H1 (cell line): ENCODE data around the gene HTR2B. TPM values are rescaled to one million over a fixed set of nuclear protein-coding genes. Genes with fewer than 3 reads are reported as not detected.

ENCODE experiments used
- BCL11A ChIP-seq, 2 experiments: IDR thresholded peaks; one replicate each; pipeline ENCODE4 v1.6.1; 2011; ENCODE audit warnings: low read depth in 2 of 2, low read length in 2 of 2, mild to moderate bottlenecking in 2 of 2
- JUND ChIP-seq: IDR thresholded peaks from 2 replicates; pipeline ENCODE4 v1.6.1; 2011; ENCODE audit warnings: mild to moderate bottlenecking, improper control_type of control experiment, low read length
- NANOG ChIP-seq: IDR thresholded peaks from 2 replicates; pipeline ENCODE4 v1.6.1; 2011; ENCODE audit warnings: low read length, low read depth, mild to moderate bottlenecking, inconsistent platforms; ENCODE audit not compliant: insufficient read depth, poor library complexity, severe bottlenecking
- POLR2AphosphoS5 ChIP-seq: IDR thresholded peaks from 2 replicates; pipeline ENCODE4 v1.6.1; 2011; ENCODE audit warnings: low read depth, low read length
- RNF2 ChIP-seq: fragments of 200-900, 300-1000 bp; sonication (generic); IDR thresholded peaks from 2 replicates; pipeline ENCODE4 v1.7.1; 2016; ENCODE audit warnings: borderline replicate concordance, low read depth, mild to moderate bottlenecking, antibody characterized with exemption, low read length; ENCODE audit not compliant: poor library complexity, severe bottlenecking; ENCODE audit errors: missing control alignments
- TEAD4 ChIP-seq: IDR thresholded peaks from 2 replicates; pipeline ENCODE4 v1.6.1; 2012; ENCODE audit warnings: low read depth, low read length, inconsistent platforms, mixed read lengths
- polyA plus RNA-seq, 7 experiments: library from polyadenylated mRNA; depleted of rRNA in 3 of 7; stranded (reverse) in 5 of 7; unstranded in 2 of 7; fragments of >200 nt in 5 of 7; fragments of 200-250 nt in 2 of 7; gene quantifications; 1 replicate in 5 of 7; 2 replicates in 1 of 7; 4 replicates in 1 of 7; pipeline versions ENCODE4 v1.2.1 to v1.2.3, GENCODE V29; 2011 to 2013; ENCODE audit warnings: missing spikeins in 2 of 7, mixed read lengths in 2 of 7
- total RNA-seq: library from RNA; stranded (reverse); fragmentation: NEBNext Ultra II Directional; extraction: Animal tissue kit (Norgen Biotek cat#: 25700); gene quantifications from 2 replicates; pipeline ENCODE4 v1.2.1, GENCODE V29; 2021
- TF ChIP-seq, protein P1 (sequence below): fragments of 300-600 bp; sonication (generic); IDR thresholded peaks from 2 replicates; pipeline ENCODE4 v1.7.1; 2012; ENCODE audit warnings: low read length, moderate library complexity, mild to moderate bottlenecking, inconsistent platforms; ENCODE audit not compliant: insufficient replicate concordance

Gene HTR2B
- total and polyA plus RNA-seq, 2 of the 8 experiments (the other 6 are each of a cell fraction or from before 2014, with no cell fraction given): not detected

DNA sequence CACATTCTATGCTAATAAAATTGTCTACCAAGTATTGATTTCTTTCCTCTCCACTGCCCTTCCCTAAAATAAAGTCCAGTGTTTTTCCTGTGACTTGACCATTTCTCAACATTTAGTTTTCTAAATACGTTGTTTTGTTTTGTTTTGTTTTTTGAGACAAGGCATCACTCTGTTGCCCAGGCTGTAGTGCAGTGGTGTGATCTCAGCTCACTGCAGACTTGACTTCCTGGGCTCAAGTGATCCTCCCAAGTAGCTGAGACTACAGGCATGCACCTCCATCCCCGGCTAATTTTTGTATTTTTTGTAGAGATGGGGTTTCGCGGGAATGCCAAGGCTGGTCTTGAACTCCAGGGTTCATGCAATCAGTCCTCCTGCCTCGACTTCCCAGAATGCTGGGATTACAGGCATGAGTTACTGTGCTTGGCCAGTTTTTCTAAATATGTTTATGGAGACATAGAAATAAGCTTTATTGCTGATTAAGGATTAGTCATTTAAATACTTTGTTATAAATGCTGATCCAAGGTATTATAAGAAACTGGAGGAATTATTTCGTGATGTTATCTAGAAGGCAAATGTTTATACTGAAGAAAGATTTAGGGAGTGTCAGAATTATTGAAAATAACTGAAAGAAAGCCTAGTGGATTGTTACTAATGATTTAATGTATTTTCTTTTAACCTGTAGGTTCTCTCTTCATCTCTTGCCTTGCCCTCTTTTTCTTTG is 5.7 kb upstream of the HTR2B start (continued):
- TF ChIP-seq, protein P1, sequence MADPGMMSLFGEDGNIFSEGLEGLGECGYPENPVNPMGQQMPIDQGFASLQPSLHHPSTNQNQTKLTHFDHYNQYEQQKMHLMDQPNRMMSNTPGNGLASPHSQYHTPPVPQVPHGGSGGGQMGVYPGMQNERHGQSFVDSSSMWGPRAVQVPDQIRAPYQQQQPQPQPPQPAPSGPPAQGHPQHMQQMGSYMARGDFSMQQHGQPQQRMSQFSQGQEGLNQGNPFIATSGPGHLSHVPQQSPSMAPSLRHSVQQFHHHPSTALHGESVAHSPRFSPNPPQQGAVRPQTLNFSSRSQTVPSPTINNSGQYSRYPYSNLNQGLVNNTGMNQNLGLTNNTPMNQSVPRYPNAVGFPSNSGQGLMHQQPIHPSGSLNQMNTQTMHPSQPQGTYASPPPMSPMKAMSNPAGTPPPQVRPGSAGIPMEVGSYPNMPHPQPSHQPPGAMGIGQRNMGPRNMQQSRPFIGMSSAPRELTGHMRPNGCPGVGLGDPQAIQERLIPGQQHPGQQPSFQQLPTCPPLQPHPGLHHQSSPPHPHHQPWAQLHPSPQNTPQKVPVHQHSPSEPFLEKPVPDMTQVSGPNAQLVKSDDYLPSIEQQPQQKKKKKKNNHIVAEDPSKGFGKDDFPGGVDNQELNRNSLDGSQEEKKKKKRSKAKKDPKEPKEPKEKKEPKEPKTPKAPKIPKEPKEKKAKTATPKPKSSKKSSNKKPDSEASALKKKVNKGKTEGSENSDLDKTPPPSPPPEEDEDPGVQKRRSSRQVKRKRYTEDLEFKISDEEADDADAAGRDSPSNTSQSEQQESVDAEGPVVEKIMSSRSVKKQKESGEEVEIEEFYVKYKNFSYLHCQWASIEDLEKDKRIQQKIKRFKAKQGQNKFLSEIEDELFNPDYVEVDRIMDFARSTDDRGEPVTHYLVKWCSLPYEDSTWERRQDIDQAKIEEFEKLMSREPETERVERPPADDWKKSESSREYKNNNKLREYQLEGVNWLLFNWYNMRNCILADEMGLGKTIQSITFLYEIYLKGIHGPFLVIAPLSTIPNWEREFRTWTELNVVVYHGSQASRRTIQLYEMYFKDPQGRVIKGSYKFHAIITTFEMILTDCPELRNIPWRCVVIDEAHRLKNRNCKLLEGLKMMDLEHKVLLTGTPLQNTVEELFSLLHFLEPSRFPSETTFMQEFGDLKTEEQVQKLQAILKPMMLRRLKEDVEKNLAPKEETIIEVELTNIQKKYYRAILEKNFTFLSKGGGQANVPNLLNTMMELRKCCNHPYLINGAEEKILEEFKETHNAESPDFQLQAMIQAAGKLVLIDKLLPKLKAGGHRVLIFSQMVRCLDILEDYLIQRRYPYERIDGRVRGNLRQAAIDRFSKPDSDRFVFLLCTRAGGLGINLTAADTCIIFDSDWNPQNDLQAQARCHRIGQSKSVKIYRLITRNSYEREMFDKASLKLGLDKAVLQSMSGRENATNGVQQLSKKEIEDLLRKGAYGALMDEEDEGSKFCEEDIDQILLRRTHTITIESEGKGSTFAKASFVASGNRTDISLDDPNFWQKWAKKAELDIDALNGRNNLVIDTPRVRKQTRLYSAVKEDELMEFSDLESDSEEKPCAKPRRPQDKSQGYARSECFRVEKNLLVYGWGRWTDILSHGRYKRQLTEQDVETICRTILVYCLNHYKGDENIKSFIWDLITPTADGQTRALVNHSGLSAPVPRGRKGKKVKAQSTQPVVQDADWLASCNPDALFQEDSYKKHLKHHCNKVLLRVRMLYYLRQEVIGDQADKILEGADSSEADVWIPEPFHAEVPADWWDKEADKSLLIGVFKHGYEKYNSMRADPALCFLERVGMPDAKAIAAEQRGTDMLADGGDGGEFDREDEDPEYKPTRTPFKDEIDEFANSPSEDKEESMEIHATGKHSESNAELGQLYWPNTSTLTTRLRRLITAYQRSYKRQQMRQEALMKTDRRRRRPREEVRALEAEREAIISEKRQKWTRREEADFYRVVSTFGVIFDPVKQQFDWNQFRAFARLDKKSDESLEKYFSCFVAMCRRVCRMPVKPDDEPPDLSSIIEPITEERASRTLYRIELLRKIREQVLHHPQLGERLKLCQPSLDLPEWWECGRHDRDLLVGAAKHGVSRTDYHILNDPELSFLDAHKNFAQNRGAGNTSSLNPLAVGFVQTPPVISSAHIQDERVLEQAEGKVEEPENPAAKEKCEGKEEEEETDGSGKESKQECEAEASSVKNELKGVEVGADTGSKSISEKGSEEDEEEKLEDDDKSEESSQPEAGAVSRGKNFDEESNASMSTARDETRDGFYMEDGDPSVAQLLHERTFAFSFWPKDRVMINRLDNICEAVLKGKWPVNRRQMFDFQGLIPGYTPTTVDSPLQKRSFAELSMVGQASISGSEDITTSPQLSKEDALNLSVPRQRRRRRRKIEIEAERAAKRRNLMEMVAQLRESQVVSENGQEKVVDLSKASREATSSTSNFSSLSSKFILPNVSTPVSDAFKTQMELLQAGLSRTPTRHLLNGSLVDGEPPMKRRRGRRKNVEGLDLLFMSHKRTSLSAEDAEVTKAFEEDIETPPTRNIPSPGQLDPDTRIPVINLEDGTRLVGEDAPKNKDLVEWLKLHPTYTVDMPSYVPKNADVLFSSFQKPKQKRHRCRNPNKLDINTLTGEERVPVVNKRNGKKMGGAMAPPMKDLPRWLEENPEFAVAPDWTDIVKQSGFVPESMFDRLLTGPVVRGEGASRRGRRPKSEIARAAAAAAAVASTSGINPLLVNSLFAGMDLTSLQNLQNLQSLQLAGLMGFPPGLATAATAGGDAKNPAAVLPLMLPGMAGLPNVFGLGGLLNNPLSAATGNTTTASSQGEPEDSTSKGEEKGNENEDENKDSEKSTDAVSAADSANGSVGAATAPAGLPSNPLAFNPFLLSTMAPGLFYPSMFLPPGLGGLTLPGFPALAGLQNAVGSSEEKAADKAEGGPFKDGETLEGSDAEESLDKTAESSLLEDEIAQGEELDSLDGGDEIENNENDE: no peak
- TF ChIP-seq POLR2AphosphoS5: no peak
- TF ChIP-seq JUND: no peak
- TF ChIP-seq BCL11A (IDR thresholded peaks at IDR 0.05; ENCODE audit: low read depth in 2 of 2, low read length in 2 of 2): no peak
- no peak for TF ChIP-seq TEAD4
- no peak for TF ChIP-seq RNF2
- no peak for TF ChIP-seq NANOG
- TF ChIP-seq, all 59 proteins: peak for 0
